DOHH2 (cell line): Measurements from ENCODE around the gene HAUS3.

Source experiments
- H3F3A ChIP-seq: fragments of 200-600 bp; sonication (generic), shearing (Covaris generic); 2 replicates; pipeline ENCODE4 v1.6.0; 2016; ENCODE audit warnings: antibody characterized with exemption, mild to moderate bottlenecking; ENCODE audit not compliant: control insufficient read depth, insufficient read depth
- H3K27ac ChIP-seq: fragments of 200-600 bp; sonication (generic); 2 replicates; pipeline ENCODE4 v1.5.1; 2014; ENCODE audit warnings: low read depth, mild to moderate bottlenecking, low read length, moderate library complexity
- H3K27me3 ChIP-seq: fragments of 200-600 bp; sonication (generic); 2 replicates; pipeline ENCODE4 v1.6.1; 2014; ENCODE audit warnings: mild to moderate bottlenecking, low read length, mixed read lengths; ENCODE audit not compliant: control insufficient read depth
- H3K36me3 ChIP-seq: fragments of 200-600 bp; sonication (generic); 2 replicates; pipeline ENCODE4 v1.6.1; 2014; ENCODE audit warnings: mild to moderate bottlenecking, low read length, moderate library complexity, mixed read lengths; ENCODE audit not compliant: control insufficient read depth
- H3K4me1 ChIP-seq: fragments of 200-600 bp; sonication (generic); 2 replicates; pipeline ENCODE4 v1.6.1; 2014; ENCODE audit warnings: mild to moderate bottlenecking, low read length, mixed read lengths; ENCODE audit not compliant: control insufficient read depth
- H3K4me2 ChIP-seq: fragments of 200-600 bp; sonication (generic); 2 replicates; pipeline ENCODE4 v1.6.0; 2014; ENCODE audit warnings: mild to moderate bottlenecking, low read length, moderate library complexity
- H3K4me3 ChIP-seq: fragments of 200-600 bp; sonication (generic); 2 replicates; pipeline ENCODE4 v1.5.1; 2014; ENCODE audit warnings: mild to moderate bottlenecking, low read length, mixed read lengths
- H3K79me2 ChIP-seq: fragments of 200-600 bp; sonication (generic); 2 replicates; pipeline ENCODE4 v1.6.1; 2014; ENCODE audit warnings: mild to moderate bottlenecking, low read length, mixed read lengths; ENCODE audit not compliant: control insufficient read depth
- H3K9me2 ChIP-seq: fragments of 200-600 bp; sonication (generic); replicated peaks from 2 replicates; pipeline ENCODE4 v1.6.1; 2014; ENCODE audit warnings: mild to moderate bottlenecking, low read length, mixed read lengths; ENCODE audit not compliant: control insufficient read depth
- H3K9me3 ChIP-seq: fragments of 200-600 bp; sonication (generic); 2 replicates; pipeline ENCODE4 v1.6.1; 2014; ENCODE audit warnings: antibody characterized with exemption, low read length, mixed read lengths; ENCODE audit not compliant: control insufficient read depth, insufficient read depth
- H4K20me1 ChIP-seq: fragments of 200-600 bp; sonication (generic); 2 replicates; pipeline ENCODE4 v1.6.0; 2014; ENCODE audit warnings: low read depth, mild to moderate bottlenecking, antibody characterized with exemption, low read length, moderate library complexity; ENCODE audit not compliant: control insufficient read depth, insufficient read depth
- EZH2phosphoT487 ChIP-seq: fragments of 200-600 bp; sonication (generic); IDR thresholded peaks from 2 replicates; pipeline ENCODE4 v1.6.1; 2017; ENCODE audit warnings: borderline replicate concordance, mild to moderate bottlenecking, antibody characterized with exemption, low read length, moderate library complexity, mixed read lengths
- TF ChIP-seq, protein P1 (sequence below): fragments of 200-600 bp; sonication (generic); IDR thresholded peaks from one replicate; pipeline ENCODE4 v1.5.1; 2014; ENCODE audit warnings: antibody characterized with exemption, mild to moderate bottlenecking, low read depth, low read length; ENCODE audit not compliant: poor library complexity, severe bottlenecking

The HAUS3 gene

DNA sequence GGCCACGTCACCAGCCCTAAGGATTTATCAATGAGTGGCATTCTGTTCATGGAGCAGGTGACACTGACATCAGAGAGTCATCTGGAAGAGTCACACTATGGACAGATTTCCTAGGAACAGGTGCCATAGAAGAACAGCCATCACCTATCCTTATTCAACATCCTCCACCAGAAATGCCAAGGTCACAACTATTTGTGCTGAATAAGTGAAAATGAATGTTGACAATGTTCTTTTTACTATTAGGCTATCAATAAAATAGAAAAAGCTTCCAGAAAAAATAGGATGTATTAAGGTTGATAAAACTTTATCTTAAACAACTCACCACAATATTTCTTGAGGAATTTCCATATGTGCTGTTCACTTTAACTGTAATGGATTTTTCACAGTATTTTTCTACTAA lies 62.9 kb downstream of the HAUS3 start:
- H3K9me3 ChIP-seq: no peaks in the 10 kb centered on the region
- H3K27me3 ChIP-seq: peaks cover 12% of the 10 kb centered on the region
- H3K36me3 ChIP-seq: no peaks in the 10 kb centered on the region
- no peaks in the 10 kb centered on the region for H3K9me2 ChIP-seq
- H3F3A ChIP-seq: no peaks in the 10 kb centered on the region
- no peak overlapping the region for H3K27ac ChIP-seq
- TF ChIP-seq EZH2phosphoT487: no peak
- TF ChIP-seq, protein P1, sequence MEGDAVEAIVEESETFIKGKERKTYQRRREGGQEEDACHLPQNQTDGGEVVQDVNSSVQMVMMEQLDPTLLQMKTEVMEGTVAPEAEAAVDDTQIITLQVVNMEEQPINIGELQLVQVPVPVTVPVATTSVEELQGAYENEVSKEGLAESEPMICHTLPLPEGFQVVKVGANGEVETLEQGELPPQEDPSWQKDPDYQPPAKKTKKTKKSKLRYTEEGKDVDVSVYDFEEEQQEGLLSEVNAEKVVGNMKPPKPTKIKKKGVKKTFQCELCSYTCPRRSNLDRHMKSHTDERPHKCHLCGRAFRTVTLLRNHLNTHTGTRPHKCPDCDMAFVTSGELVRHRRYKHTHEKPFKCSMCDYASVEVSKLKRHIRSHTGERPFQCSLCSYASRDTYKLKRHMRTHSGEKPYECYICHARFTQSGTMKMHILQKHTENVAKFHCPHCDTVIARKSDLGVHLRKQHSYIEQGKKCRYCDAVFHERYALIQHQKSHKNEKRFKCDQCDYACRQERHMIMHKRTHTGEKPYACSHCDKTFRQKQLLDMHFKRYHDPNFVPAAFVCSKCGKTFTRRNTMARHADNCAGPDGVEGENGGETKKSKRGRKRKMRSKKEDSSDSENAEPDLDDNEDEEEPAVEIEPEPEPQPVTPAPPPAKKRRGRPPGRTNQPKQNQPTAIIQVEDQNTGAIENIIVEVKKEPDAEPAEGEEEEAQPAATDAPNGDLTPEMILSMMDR: no peak
- H3K79me2 ChIP-seq: no peaks in the 10 kb centered on the region
- H3K4me3 ChIP-seq: no peak overlapping the region
- no peaks in the 10 kb centered on the region for H3K4me1 ChIP-seq
- H4K20me1 ChIP-seq: no peaks in the 10 kb centered on the region
- no peak overlapping the region for H3K4me2 ChIP-seq
